ENCODE measurements around the gene ATG9A.

ATG9A gene

GRCh38 chr2:219220652-219221402 is 8.6 kb downstream of the ATG9A start:
- no peak for DNase-seq (ENCODE audit: low read depth)

GRCh38 chr2:219219784-219220532 is 9.5 kb downstream of the ATG9A start:
- no peak for DNase-seq (ENCODE audit: low read depth)

- DNase-seq (ENCODE audit: low read depth) = peak; percentile 94
Observed at GRCh38 chr2:219218732-219219701, 10.4 kb downstream of the ATG9A start, which contains the start of gene ABCB6. TSS of gene ABCB6 (minus strand) at chr2:219218958. CDS start at chr2:219218673, 285 bp downstream.

GRCh38 chr2:219218217-219218731 is 11.2 kb downstream of the ATG9A start:
- DNase-seq (ENCODE audit: low read depth) = peak; percentile 90

GRCh38 chr2:219216535-219216915 is 12.9 kb downstream of the ATG9A start:
- DNase-seq (ENCODE audit: low read depth) = no peak

- DNase-seq (ENCODE audit: low read depth) = no peak
Observed at GRCh38 chr2:219215871-219216534, 13.4 kb downstream of the ATG9A start.

- no peak for DNase-seq (ENCODE audit: low read depth)
Observed at GRCh38 chr2:219214786-219215185, 14.7 kb downstream of the ATG9A start.

GRCh38 chr2:219214141-219214540 is 15.3 kb downstream of the ATG9A start:
- DNase-seq (ENCODE audit: low read depth) = no peak

- no peak for DNase-seq (ENCODE audit: low read depth)
Observed at GRCh38 chr2:219213486-219214071, 15.9 kb downstream of the ATG9A start.

- no peak for DNase-seq (ENCODE audit: low read depth)
Observed at GRCh38 chr2:219213026-219213415, 16.4 kb downstream of the ATG9A start.

GRCh38 chr2:219210886-219211362 is 18.5 kb downstream of the ATG9A start:
- no peak for DNase-seq (ENCODE audit: low read depth)

- no peak for DNase-seq (ENCODE audit: low read depth)
Observed at GRCh38 chr2:219210196-219210885, 19.1 kb downstream of the ATG9A start.

- DNase-seq (ENCODE audit: low read depth) = no peak
Observed at GRCh38 chr2:219209236-219210195, 19.9 kb downstream of the ATG9A start.

- DNase-seq (ENCODE audit: low read depth) = peak; percentile 21
Observed at GRCh38 chr2:219207884-219208740, 21.3 kb downstream of the ATG9A start.

GRCh38 chr2:219207134-219207883 is 22.1 kb downstream of the ATG9A start:
- peak; percentile 11 for DNase-seq (ENCODE audit: low read depth)

GRCh38 chr2:219206328-219207133 is 22.9 kb downstream of the ATG9A start, which contains the start of gene ZFAND2B:
TSS of gene ZFAND2B (plus strand) at chr2:219206782. CDS start at chr2:219206988, 206 bp downstream.
- DNase-seq (ENCODE audit: low read depth) = peak; percentile 91
